Urothelium cell line (cell line): ENCODE results near the gene SPDYE4.

ENCODE experiments used
- DNase-seq: peaks from one replicate; pipeline ENCODE4 v3.0.0; 2011; ENCODE audit warnings: low spot score, mixed read lengths
- FAIRE-seq: peaks from 2 replicates; lab custom pipeline; 2011; peaks lifted over from hg19 to GRCh38; lab: Jason Lieb, UNC

The SPDYE4 gene

DNA sequence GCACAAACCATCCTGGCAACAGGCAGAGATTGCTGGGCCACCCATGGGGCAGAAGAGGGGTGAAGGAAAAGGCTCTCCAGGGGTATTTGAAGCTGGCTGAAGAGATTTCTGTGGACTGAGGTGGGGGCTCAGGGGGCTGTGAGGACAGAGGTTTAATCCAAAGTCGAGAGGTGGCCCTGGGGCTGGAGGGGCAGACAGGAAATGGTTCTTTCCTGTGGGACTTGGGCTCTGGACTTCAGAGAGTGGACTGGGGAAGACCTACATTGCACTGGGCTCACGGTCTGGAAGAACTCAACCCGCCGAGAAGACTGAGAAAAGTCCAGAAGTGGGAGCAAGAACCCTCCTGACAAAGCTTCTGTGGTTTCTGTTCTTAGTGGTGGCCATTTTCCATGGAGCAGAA, 16.6 kb downstream of the SPDYE4 start:
- FAIRE-seq (no peak), DNase-seq (no peak)

GRCh38 chr17:8741366-8741765, 17.0 kb downstream of the SPDYE4 start:
- FAIRE-seq (no peak), DNase-seq (no peak)

DNA sequence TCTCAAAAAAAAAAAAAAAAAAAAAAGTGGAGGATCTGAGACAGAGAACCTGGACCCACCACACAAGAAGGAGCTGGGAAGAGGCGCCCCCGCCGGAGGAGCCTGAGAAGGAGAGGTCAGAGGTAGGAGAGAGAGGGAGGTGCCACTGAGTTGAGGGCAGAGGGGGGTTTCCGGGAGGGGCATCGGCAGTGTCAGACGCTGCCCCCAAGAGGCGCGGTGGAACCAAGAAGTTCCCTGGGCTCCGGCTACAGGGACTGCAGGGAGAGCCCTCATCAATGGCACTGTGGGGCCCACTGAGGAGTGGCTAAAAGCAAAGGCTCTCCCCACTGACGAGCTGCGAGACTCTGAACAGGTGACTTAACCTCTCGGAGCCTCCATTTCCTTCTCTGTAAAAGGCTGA, 17.9 kb downstream of the SPDYE4 start:
- FAIRE-seq, result no peak
- no peak for DNase-seq

DNA sequence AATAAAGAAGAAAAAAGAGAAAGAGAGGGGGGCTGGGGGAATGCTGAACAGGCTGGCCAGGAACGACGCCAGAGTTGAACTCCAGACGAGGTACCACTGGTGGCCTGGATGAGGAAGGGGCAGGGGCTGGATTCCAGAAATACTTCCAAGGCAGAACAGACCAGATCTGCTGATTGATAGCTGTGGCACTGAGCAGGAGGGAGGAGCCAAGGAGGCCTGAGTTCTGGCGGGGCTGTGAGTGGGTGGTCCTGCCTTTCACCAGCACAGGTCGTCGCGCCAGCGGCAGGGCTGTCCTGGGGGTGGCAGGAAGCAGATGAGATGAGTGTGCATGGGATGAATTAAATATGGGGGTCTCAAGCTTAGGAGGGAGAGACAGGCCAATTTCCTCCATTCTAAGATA, 19.2 kb downstream of the SPDYE4 start:
- no peak for FAIRE-seq

DNA sequence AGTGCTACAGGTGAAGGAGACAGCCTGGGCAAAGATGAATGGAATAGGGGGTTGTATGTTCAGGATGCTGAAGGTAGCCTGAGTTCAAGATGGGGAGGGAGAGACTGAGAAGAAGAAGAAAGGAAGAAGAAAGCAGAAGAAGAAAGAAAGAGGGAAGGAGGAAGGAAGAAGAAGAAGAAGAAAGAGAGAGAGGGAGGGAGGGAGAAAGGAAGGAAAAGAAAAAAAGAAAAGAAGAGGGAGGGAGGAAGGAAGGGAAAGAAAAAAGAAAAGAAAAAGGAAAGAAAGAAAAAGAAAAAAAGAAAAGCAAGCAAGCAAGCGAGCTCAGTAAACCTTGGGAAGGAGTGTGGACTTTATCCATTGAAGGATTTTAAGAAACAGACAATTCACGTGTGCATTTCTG, 21.6 kb downstream of the SPDYE4 start:
- FAIRE-seq (no peak), DNase-seq (no peak)

More for the DNA sequence above, 19.2 kb downstream of the SPDYE4 start:
- no peak for DNase-seq

DNA sequence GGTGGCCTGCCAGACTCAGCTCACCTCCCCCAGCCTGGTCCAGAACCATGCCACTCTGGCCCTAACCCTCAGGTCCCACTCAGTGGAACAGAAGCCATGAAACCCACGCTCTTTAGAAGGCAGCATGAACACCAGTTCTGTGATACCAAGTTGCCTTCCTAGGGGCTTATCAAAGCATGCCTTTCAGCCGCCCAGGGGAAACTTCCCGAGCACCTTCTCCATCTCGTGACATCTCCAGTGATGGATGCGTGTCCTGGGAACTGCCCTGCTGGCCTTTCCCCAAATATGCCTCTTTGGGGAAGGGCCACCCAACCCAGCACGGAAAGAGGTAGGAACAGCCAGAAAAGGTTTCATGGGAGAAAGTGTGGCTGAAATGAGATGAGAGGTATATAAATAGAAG, 22.0 kb downstream of the SPDYE4 start:
- no peak for FAIRE-seq
- no peak for DNase-seq

DNA sequence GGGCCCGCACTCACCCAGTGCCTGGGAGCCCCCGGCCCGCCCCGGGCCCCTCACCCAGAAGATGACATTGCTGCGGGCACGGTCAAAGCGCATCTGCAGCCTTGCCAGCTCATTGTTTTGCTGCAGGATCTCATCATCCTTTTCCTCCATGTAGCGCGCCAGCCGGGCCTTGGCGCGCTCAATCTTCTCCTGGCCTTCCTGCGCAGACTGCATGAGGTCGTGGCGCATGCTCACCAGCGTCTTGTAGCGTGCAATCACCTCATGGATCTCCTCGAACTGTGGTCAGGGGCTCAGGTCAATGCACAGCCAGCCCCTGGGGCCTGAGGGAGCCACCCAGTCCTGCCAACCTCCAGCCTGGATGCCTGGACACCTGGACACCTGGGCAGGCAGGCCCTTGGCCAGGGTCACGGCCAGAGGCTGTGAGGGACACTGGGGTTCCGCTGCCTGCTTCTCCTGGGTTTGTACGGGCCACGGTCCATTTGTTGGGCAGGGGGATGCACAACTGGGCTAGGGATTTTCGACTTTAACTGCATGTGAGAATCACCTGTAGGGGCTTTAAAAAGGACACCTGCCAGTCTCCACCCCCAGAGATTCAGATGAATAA, 22.9 kb downstream of the SPDYE4 start:
- DNase-seq, result no peak
- no peak for FAIRE-seq

GRCh38 chr17:8734876-8735275, 23.5 kb downstream of the SPDYE4 start:
- DNase-seq, result no peak
- no peak for FAIRE-seq

- DNase-seq (no peak), FAIRE-seq (no peak)
These were observed 25.8 kb downstream of the SPDYE4 start for GRCh38 chr17:8732406-8733085.

DNA sequence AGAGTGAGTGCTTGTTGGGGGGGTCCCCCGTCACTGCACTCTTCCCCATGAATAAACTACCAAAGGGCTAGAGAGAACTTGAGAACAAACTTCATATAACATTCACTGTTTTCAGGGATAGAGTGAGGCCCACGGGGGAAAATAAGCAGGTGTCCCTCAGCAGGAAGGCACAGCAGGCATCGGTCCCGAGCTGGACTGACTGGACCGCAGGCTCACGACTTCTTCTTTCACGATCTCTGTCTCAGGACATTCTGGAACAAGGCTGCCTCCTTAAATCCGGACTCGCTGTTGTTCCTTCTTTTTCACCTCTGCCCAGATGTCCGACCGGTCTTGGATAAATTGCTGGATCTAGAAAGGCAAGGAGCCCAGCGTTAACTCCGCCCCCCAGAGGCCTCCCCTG, 28.5 kb downstream of the SPDYE4 start:
- no peak for DNase-seq
- FAIRE-seq, result no peak

DNA sequence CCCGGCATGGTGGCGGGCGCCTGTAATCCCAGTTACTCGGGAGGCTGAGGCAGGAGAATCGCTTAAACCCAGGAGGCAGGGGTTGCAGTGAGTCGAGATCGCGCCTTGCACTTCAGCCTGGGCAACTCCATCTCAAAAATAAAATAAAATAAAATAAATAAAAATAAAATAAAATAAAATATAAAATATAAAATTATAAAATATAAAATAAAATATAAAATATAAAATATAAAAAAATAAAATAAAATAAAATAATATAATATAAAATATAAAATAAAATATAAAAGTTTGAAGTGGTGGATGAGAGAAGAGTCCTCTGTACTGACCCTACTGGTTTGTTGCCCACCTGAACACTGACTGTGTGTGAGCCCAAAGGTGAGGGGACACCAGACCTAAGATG, 28.9 kb downstream of the SPDYE4 start:
- no peak for FAIRE-seq
- DNase-seq, result no peak

GRCh38 chr17:8728971-8729370, 29.4 kb downstream of the SPDYE4 start:
- no peak for FAIRE-seq
- no peak for DNase-seq

DNA sequence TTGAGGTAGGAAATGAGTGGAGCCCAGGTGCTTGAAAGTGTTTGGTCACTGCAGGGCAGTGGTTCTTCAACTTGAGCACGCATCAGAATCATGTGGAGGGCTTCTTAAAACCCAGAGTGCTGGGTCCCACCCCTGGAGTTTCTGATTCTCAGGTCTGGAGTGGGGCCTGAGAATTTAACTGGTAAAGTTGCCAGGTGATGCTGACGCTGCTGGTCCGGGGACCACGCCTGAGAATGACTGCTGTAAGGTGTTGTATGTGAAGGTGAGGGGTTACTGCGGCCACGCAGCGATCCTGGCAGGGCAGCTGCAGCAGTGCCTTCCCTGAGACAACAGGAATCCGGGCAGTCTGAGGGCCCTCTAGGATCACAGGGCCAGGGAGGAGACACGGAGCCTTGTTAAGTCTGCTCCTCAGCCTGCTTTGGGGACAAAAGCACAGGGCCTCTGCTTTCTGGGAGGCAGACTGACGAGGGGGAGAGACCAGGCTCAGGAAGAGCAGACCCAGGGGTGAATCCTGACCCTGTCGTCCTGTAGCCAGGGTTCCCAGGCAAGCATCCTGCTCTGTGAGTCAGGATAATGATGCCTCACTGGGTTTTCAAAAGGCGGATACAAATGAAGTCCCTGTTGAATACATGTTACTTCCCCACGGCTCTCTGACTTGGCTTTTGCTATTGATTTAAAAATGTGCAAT, 30.0 kb downstream of the SPDYE4 start:
- DNase-seq, result no peak

DNA sequence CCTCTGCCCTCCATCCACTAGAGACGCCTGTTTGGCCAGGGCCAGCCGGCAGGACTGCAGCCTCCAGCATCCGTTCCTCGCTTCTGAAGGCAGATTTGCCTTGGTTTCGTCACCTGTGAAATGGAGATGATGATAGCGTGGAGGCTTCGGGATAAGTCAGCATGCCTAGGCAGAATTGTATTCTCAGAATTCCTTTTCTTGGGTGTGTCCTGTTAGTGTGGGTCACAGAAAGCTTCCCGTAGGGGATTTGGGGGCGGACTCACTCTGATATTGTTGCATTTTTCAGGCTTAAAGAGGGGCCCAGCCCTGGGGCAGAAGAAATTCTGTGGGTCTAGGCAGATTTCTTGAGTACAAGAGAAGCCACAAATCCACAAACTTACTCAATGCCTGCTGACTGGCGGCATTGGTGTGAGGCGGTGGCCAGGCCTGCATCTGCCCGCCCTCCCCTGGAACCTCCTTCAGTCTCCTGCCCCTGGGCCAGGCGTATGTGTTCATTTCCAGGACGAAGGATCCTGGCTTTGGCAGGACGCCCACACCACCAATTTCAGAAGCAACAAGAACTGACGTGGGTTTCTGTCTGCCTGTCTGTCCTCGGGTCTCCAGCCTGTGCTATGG, 31.3 kb downstream of the SPDYE4 start:
- DNase-seq (no peak), FAIRE-seq (no peak)

More for the DNA sequence above, 30.0 kb downstream of the SPDYE4 start:
- no peak for FAIRE-seq

- FAIRE-seq (peak; percentile 17), DNase-seq (no peak)
These were observed 32.2 kb downstream of the SPDYE4 start for GRCh38 chr17:8725881-8726876.

GRCh38 chr17:8724451-8724850, 33.9 kb downstream of the SPDYE4 start:
- DNase-seq (no peak), FAIRE-seq (no peak)

GRCh38 chr17:8720596-8720995, 37.8 kb downstream of the SPDYE4 start:
- FAIRE-seq, result no peak
- no peak for DNase-seq

- DNase-seq (no peak), FAIRE-seq (no peak)
These were observed 38.8 kb downstream of the SPDYE4 start for GRCh38 chr17:8719291-8720246.

GRCh38 chr17:8718001-8718563, 40.3 kb downstream of the SPDYE4 start:
- no peak for FAIRE-seq

More at GRCh38 chr17:8718001-8718563, 40.3 kb downstream of the SPDYE4 start:
- DNase-seq, result no peak
